Small intestine (tissue), 7 donors: ENCODE results near the gene NCAN. TPM values are rescaled to one million over a fixed set of nuclear protein-coding genes. Genes with fewer than 3 reads are reported as not detected.

Experiments
- DNase-seq, 2 donors: peaks; one replicate each; pipeline versions ENCODE4 v3.0.0 to v3.0.0-alpha.2; 2013
- FAIRE-seq: peaks from 2 replicates; lab custom pipeline; 2012; peaks lifted over from hg19 to GRCh38; lab: Jason Lieb, UNC
- H3K27ac ChIP-seq, 3 donors: one replicate each; pipeline ENCODE4 v1.5.1; 2013; ENCODE audit warnings: low read length in 2 of 3, mild to moderate bottlenecking in 2 of 3, control low read depth in 1 of 3, inconsistent platforms in 1 of 3, low read depth in 1 of 3, moderate library complexity in 1 of 3
- H3K27me3 ChIP-seq, 3 donors: one replicate each; pipeline ENCODE4 v1.6.1; 2013; ENCODE audit warnings: low read length in 3 of 3, inconsistent platforms in 1 of 3; ENCODE audit not compliant: control insufficient read depth in 3 of 3, insufficient read depth in 3 of 3
- H3K36me3 ChIP-seq, 3 donors: one replicate each; pipeline ENCODE4 v1.6.1; 2013; ENCODE audit warnings: low read length in 3 of 3, inconsistent platforms in 1 of 3, low read depth in 1 of 3, mild to moderate bottlenecking in 1 of 3, moderate library complexity in 1 of 3; ENCODE audit not compliant: control insufficient read depth in 3 of 3, insufficient read depth in 2 of 3
- H3K4me1 ChIP-seq, 3 donors: one replicate each; pipeline ENCODE4 v1.6.1; 2013; ENCODE audit warnings: low read length in 2 of 3, inconsistent platforms in 1 of 3, low read depth in 1 of 3, mild to moderate bottlenecking in 1 of 3, moderate library complexity in 1 of 3; ENCODE audit not compliant: control insufficient read depth in 3 of 3, insufficient read depth in 2 of 3
- H3K4me3 ChIP-seq, 3 donors: one replicate each; pipeline ENCODE4 v1.5.1; 2013; ENCODE audit warnings: low read length in 3 of 3, control low read depth in 1 of 3, inconsistent platforms in 1 of 3, low read depth in 1 of 3, mild to moderate bottlenecking in 1 of 3, moderate library complexity in 1 of 3
- H3K9me3 ChIP-seq, 2 donors: one replicate each; pipeline ENCODE4 v1.6.1; 2013; ENCODE audit warnings: low read depth in 1 of 2, low read length in 1 of 2; ENCODE audit not compliant: control insufficient read depth in 2 of 2, insufficient read depth in 1 of 2
- WGBS, 3 donors: extraction: QIAGEN DNeasy Blood & Tissue Kit; methylation state at CpG; one replicate each; pipeline ENCODE4 v1.1.7; 2013; 5-methylcytosine and 5-hydroxymethylcytosine counted together
- polyA plus RNA-seq, 4 donors: library from polyadenylated mRNA; stranded (reverse) in 3 of 4; unstranded in 1 of 4; fragments of 200-250 nt in 3 of 4; fragments of 120-200 nt in 1 of 4; gene quantifications; one replicate each; pipeline versions ENCODE4 v1.2.1 to v1.2.3, GENCODE V29; 2013
- donor health status: healthy with polysubstance abuse.
- donor health status: control.
- donor health status: control.
- donor health status: Bipolar disorder and iron deficiency.
- donor health status: healthy.

The NCAN gene
- polyA plus RNA-seq, 4 donors = 0.03 to 0.27 (median 0.16) TPM; not detected in 1

DNA sequence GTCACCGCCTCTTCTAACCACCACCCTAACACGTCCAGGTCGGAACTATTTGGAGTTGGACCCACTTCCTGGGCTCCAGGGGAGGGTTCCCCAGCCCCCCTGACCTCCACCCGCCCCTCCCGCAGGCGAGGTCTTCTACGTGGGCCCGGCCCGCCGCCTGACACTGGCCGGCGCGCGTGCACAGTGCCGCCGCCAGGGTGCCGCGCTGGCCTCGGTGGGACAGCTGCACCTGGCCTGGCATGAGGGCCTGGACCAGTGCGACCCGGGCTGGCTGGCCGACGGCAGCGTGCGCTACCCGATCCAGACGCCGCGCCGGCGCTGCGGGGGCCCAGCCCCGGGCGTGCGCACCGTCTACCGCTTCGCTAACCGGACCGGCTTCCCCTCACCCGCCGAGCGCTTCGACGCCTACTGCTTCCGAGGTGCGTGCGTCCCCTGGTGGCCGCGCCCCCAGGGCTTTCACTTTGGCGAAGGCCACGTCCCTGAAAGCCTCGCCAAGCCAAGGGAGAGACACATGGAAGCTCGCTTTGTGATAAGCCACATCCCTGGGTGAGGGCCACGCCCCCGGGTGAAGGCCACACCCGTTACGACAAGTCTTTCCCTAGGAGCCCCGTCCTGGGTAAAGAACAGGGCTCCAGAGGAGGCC is 13.2 kb downstream of the NCAN start:
- FAIRE-seq (no peak), DNase-seq (peak; percentile 80 to 84)
- H3K27ac ChIP-seq = no peak overlapping the region
- peak overlapping the region in 2 of 3 donors; percentile 26 to 32 for H3K4me3 ChIP-seq
- H3K36me3 ChIP-seq = no peaks in the 10 kb centered on the region
- no peaks in the 10 kb centered on the region for H3K4me1 ChIP-seq
- 1 to 3% (median 2%) methylated on average over 48 to 59 of the region's 59 CpGs for WGBS, 3 donors
- peaks cover 0 to 6% of the 10 kb centered on the region in 2 donors for H3K9me3 ChIP-seq
- H3K27me3 ChIP-seq = peaks cover 0 to 25% (median 2%) of the 10 kb centered on the region in 3 donors

DNA sequence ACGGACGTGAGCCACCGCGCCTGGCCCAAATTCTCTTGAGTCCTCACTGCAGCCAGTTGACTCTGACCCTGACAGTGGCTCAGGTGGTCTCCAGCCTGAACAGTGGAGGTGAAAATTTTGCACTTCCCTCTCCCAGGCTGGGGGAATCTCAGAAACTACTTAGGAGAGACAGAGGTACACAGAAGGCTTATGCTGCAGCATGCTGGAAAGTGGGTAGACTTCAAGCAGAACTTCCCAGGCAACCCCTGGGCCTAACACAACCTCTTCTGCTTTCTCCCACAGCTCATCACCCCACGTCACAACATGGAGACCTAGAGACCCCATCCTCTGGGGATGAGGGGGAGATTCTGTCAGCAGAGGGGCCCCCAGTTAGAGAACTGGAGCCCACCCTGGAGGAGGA is 14.4 kb downstream of the NCAN start:
- Histone ChIP-seq H3K9me3 (peaks cover 0 to 6% of the 10 kb centered on the region in 2 donors), H3K27ac (no peak overlapping the region), H3K27me3 (peaks cover 0 to 25% (median 2%) of the 10 kb centered on the region in 3 donors), H3K36me3 (no peaks in the 10 kb centered on the region), H3K4me3 (no peak overlapping the region), H3K4me1 (no peaks in the 10 kb centered on the region)
- FAIRE-seq = no peak
- WGBS, 3 donors = 71 to 85% (median 77%) methylated on average over 5 of the region's 5 CpGs
- DNase-seq = no peak

DNA sequence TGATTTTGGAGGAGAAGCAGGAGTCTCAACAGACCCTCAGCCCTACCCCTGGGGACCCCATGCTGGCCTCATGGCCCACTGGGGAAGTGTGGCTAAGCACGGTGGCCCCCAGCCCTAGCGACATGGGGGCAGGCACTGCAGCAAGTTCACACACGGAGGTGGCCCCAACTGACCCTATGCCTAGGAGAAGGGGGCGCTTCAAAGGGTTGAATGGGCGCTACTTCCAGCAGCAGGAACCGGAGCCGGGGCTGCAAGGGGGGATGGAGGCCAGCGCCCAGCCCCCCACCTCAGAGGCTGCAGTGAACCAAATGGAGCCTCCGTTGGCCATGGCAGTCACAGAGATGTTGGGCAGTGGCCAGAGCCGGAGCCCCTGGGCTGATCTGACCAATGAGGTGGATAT is 14.9 kb downstream of the NCAN start:
- no peak overlapping the region for H3K27ac ChIP-seq
- WGBS, 3 donors = 70 to 73% (median 71%) methylated on average over 10 of the region's 10 CpGs
- H3K9me3 ChIP-seq = peaks cover 0 to 6% of the 10 kb centered on the region in 2 donors
- no peak for DNase-seq
- no peaks in the 10 kb centered on the region for H3K4me1 ChIP-seq
- FAIRE-seq = no peak
- no peak overlapping the region for H3K4me3 ChIP-seq
- H3K27me3 ChIP-seq = peaks cover 0 to 25% (median 2%) of the 10 kb centered on the region in 3 donors
- H3K36me3 ChIP-seq = no peaks in the 10 kb centered on the region

DNA sequence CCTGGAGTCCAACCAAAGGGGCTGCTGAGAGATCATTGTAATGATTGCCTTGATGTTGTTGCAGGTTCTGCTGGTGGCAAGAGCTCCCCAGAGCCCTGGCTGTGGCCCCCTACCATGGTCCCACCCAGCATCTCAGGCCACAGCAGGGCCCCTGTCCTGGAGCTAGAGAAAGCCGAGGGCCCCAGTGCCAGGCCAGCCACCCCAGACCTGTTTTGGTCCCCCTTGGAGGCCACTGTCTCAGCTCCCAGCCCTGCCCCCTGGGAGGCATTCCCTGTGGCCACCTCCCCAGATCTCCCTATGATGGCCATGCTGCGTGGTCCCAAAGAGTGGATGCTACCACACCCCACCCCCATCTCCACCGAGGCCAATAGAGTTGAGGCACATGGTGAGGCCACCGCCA is 15.5 kb downstream of the NCAN start:
- 70 to 76% (median 74%) methylated on average over 4 of the region's 4 CpGs for WGBS, 3 donors
- Histone ChIP-seq H3K27me3 (peaks cover 2 to 25% (median 2%) of the 10 kb centered on the region in 3 donors), H3K9me3 (peaks cover 0 to 6% of the 10 kb centered on the region in 2 donors), H3K36me3 (no peaks in the 10 kb centered on the region), H3K27ac (no peak overlapping the region), H3K4me3 (no peak overlapping the region), H3K4me1 (no peaks in the 10 kb centered on the region)
- no peak for FAIRE-seq
- no peak for DNase-seq

DNA sequence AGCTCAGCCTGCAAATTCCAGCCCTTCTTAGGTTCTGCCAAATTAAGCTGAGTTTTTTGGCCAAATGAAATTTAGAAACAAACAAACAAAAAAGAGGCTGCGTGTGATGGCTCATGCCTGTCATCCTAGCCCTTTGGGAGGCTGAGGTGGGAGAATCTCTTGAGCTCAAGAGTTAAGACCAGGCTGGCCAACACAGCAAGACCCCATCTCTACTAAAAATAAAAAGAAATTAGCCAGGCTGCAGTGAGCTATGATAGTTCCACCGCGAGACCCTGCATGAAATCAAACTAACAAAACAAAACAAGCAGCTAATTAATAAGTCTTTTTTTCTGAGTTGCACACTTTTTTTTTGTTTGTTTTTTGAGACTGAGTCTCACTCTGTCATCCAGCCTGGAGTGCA is 17.9 kb downstream of the NCAN start:
- Histone ChIP-seq H3K36me3 (no peaks in the 10 kb centered on the region), H3K4me1 (no peaks in the 10 kb centered on the region), H3K27ac (no peak overlapping the region), H3K4me3 (no peak overlapping the region), H3K27me3 (peaks cover 2 to 14% (median 4%) of the 10 kb centered on the region in 3 donors), H3K9me3 (peaks cover 0 to 14% of the 10 kb centered on the region in 2 donors)
- FAIRE-seq = no peak
- DNase-seq = no peak
- WGBS, 3 donors = 79 to 95% (median 85%) methylated on average over 3 of the region's 3 CpGs

DNA sequence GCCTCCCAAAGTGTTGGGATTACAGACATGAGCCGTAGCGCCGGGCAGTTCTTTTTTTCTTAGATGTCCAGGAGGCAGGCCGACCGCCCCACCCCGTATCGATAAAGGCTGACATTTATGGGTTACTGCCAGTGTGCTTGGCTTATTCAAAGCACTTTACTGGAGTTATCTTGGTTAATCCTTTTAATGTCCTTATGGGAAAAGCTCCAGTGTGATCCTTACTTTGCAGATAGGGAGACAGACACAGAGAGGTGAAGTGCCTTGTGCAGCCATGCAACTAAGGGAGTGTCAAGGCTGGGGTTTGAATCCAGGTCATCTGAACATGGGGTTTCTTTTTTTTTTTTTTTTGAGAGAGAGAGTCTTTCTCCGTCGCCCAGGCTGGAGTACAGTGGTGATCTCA is 19.2 kb downstream of the NCAN start:
- DNase-seq (no peak), FAIRE-seq (no peak)
- H3K27ac ChIP-seq = no peak overlapping the region
- H3K27me3 ChIP-seq = peaks cover 2 to 9% (median 4%) of the 10 kb centered on the region in 3 donors
- peaks cover 0 to 26% of the 10 kb centered on the region in 2 donors for H3K9me3 ChIP-seq
- no peaks in the 10 kb centered on the region for H3K4me1 ChIP-seq
- WGBS, 3 donors = 58 to 80% (median 63%) methylated on average over 9 of the region's 9 CpGs
- no peak overlapping the region for H3K4me3 ChIP-seq
- H3K36me3 ChIP-seq = no peaks in the 10 kb centered on the region

DNA sequence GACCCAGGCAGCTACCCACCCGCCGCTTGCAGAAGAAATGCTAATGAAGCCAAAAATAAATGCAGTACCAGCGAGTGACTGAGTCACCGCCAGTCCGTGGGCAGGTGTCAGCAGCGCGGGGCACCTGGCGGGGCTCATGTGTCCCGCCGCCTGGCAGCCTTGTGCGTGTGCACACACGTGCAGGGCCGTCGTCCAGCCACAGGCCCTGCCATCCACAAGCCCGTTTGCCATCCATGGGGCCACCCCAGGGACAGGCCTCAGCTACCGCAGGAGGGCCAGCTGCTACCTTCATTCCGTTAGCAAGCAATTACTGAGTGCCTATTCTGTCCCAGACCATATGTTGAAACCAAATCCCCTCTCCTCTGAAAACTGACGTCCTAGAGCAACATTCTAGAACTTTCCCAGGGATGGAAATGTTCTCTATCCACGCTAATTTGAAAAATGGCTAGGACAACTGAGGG is 20.5 kb downstream of the NCAN start:
- Histone ChIP-seq H3K36me3 (no peaks in the 10 kb centered on the region), H3K4me3 (no peak overlapping the region), H3K27ac (no peak overlapping the region), H3K27me3 (peaks cover 0 to 6% (median 4%) of the 10 kb centered on the region in 3 donors), H3K4me1 (no peaks in the 10 kb centered on the region), H3K9me3 (peaks cover 0 to 26% of the 10 kb centered on the region in 2 donors)
- FAIRE-seq = no peak
- 72 to 79% (median 74%) methylated on average over 18 to 19 of the region's 19 CpGs for WGBS, 3 donors
- DNase-seq = no peak

DNA sequence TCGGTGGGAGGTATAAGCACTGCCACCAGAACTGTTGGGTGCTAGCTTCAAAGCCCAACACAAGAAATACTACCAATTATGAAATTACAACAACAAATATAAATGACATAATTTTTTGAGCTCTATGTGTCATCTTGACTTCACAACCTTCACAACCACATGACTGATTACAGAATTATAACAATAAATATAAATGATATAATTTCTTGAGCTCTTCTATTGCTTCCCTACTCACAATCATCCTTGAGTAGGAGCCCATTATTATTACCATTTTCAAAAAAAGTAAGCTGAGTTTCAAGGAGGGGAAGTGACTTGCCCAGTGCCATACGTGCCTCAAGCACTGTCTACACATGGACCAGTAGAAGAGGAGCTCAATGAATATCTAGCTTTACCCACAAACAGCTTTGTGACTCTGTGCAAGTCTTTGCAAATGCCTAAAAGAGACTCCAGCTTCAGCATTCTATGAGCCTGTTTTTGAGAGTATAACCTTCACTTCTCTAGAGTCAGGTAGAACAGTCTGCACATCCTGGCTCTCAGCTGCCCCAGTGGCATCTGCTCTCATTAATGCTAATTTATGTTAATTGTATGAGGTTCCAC is 22.6 kb downstream of the NCAN start:
- Histone ChIP-seq H3K4me1 (no peaks in the 10 kb centered on the region), H3K9me3 (peaks cover 0 to 26% of the 10 kb centered on the region in 2 donors), H3K27me3 (peaks cover 0 to 4% (median 1%) of the 10 kb centered on the region in 3 donors), H3K27ac (no peak overlapping the region), H3K4me3 (no peak overlapping the region), H3K36me3 (no peaks in the 10 kb centered on the region)
- FAIRE-seq (no peak), DNase-seq (no peak)
- 84 to 92% (median 88%) methylated on average over 2 of the region's 2 CpGs for WGBS, 3 donors
